Stomach (tissue), 9 donors: ENCODE data around the gene IRAG1. TPM values are rescaled to one million over a fixed set of nuclear protein-coding genes. Genes with fewer than 3 reads are reported as not detected.

Source experiments
- DNase-seq, 2 donors: peaks; one replicate each; pipeline versions ENCODE4 v3.0.0 to v3.0.0-alpha.2; 2013 to 2019
- H3K27ac ChIP-seq, 5 donors: fragments of 200-600 bp in 4 of 5; sonication (generic) in 4 of 5; one replicate each; pipeline ENCODE4 v1.5.1; 2013 to 2019; ENCODE audit warnings: mild to moderate bottlenecking in 1 of 5, moderate library complexity in 1 of 5
- H3K27me3 ChIP-seq, 3 donors: fragments of 200-600 bp; sonication (generic); one replicate each; pipeline ENCODE4 v1.5.1; 2017 to 2019; ENCODE audit warnings: mixed run types in 1 of 3
- H3K36me3 ChIP-seq, 4 donors: fragments of 200-600 bp; sonication (generic); 1 replicate in 3 of 4; 2 replicates in 1 of 4; pipeline ENCODE4 v1.5.1; 2016 to 2019
- H3K4me1 ChIP-seq, 4 donors: fragments of 200-600 bp; sonication (generic); one replicate each; pipeline ENCODE4 v1.5.1; 2016 to 2019
- H3K4me3 ChIP-seq, 4 donors: fragments of 200-600 bp; sonication (generic) in 3 of 4; one replicate each; pipeline ENCODE4 v1.5.1; 2016 to 2019; ENCODE audit warnings: mild to moderate bottlenecking in 1 of 4
- H3K9me3 ChIP-seq, 4 donors: fragments of 200-600 bp; sonication (generic); one replicate each; pipeline ENCODE4 v1.5.1; 2016 to 2019
- CTCF ChIP-seq, 7 experiments: fragments of 450-650 bp in 4 of 7; fragments of 200-600 bp in 3 of 7; sonication (generic) in 3 of 7; IDR thresholded peaks; one replicate each; pipeline ENCODE4 v1.5.1; 2016 to 2019; ENCODE audit warnings: antibody characterized with exemption in 7 of 7, control low read depth in 2 of 7, mild to moderate bottlenecking in 1 of 7
- EP300 ChIP-seq: sonication (generic); formaldehyde crosslinking; IDR thresholded peaks from one replicate; pipeline ENCODE4 v1.6.1; 2017; ENCODE audit warnings: antibody characterized with exemption
- POLR2A ChIP-seq, 4 donors: fragments of 450-650 bp; IDR thresholded peaks; one replicate each; pipeline ENCODE4 v1.6.1; 2016; ENCODE audit warnings: antibody characterized with exemption in 4 of 4, control low read depth in 2 of 4, mild to moderate bottlenecking in 1 of 4, moderate library complexity in 1 of 4
- POLR2AphosphoS5 ChIP-seq, 3 donors: sonication (generic); formaldehyde crosslinking; IDR thresholded peaks; one replicate each; pipeline ENCODE4 v1.6.1; 2016; ENCODE audit warnings: antibody characterized with exemption in 3 of 3
- WGBS, 5 donors: extraction: QIAGEN DNeasy Blood & Tissue Kit in 3 of 5; methylation state at CpG; one replicate each; pipeline versions ENCODE4 v1.1.5 to v1.1.7; 2013 to 2018; 5-methylcytosine and 5-hydroxymethylcytosine counted together
- intact Hi-C: fragments of 100-400 bp; cut with DNase I; formaldehyde crosslinking; loops from one replicate; pipeline ENCODE4 v1.15.1; 2023; ENCODE audit warnings: low total_unique reads
- polyA plus RNA-seq, 3 donors: library from polyadenylated mRNA; stranded (reverse); fragments of 200-250 nt; gene quantifications; one replicate each; pipeline ENCODE4 v1.2.3, GENCODE V29; 2013
- total RNA-seq, 5 donors: library from RNA; depleted of rRNA; stranded (reverse); fragments of >200 nt; gene quantifications; one replicate each; pipeline versions ENCODE4 v1.1.0 to v1.2.3, GENCODE V29; 2014 to 2016
- donor health status: healthy with polysubstance abuse.
- donor health status: Bipolar disorder and iron deficiency.
- donor health status: healthy.

IRAG1 gene
- total and polyA plus RNA-seq, 8 donors, result 12.7 to 60.7 (median 26.4) TPM

- Histone ChIP-seq H3K27ac (peak overlapping the region; percentile 17 to 86 (median 81)), H3K9me3 (no peaks in the 10 kb centered on the region), H3K4me3 (no peak overlapping the region), H3K27me3 (no peaks in the 10 kb centered on the region), H3K36me3 (no peaks in the 10 kb centered on the region), H3K4me1 (peaks cover 38 to 97% (median 73%) of the 10 kb centered on the region in 4 donors)
- WGBS, 5 donors, result 56 to 67% (median 65%) methylated on average over 4 of the region's 4 CpGs
- DNase-seq, result peak in 1 of 2 donors; percentile 83
- intact Hi-C loops, result loop anchor here (5.0 kb wide), 1 partner anchor 247 kb away; no protein-coding TSS in a partner anchor
- TF ChIP-seq POLR2A (IDR thresholded peaks at IDR 0.05) (no peak), EP300 (no peak), CTCF (IDR thresholded peaks at IDR 0.05) (peak in 5 of 7 experiments; percentile 30 to 61 (median 49)), POLR2AphosphoS5 (IDR thresholded peaks at IDR 0.05) (peak in 1 of 3 donors; percentile 25)
Observed at GRCh38 chr11:10653946-10654810, 39.4 kb downstream of the IRAG1 start.

- no peak for DNase-seq
- Histone ChIP-seq H3K4me3 (no peak overlapping the region), H3K4me1 (peaks cover 28 to 94% (median 68%) of the 10 kb centered on the region in 4 donors), H3K36me3 (peaks cover 0 to 4% (median 0%) of the 10 kb centered on the region in 4 donors), H3K9me3 (no peaks in the 10 kb centered on the region), H3K27ac (peak overlapping the region in 4 of 5 donors; percentile 71 to 86 (median 82)), H3K27me3 (no peaks in the 10 kb centered on the region)
- intact Hi-C loops, result loop anchor here (5.0 kb wide), 1 partner anchor 246 kb away; no protein-coding TSS in a partner anchor
- no peak for TF ChIP-seq POLR2AphosphoS5 (IDR thresholded peaks at IDR 0.05)
- no peak for TF ChIP-seq EP300
- no peak for TF ChIP-seq POLR2A (IDR thresholded peaks at IDR 0.05)
- no peak for TF ChIP-seq CTCF (IDR thresholded peaks at IDR 0.05)
- WGBS, 5 donors, result 69 to 87% (median 80%) methylated on average over 2 of the region's 2 CpGs
Observed at GRCh38 chr11:10653261-10653660, 40.3 kb downstream of the IRAG1 start.

GRCh38 chr11:10651656-10652361 lies 41.7 kb downstream of the IRAG1 start:
- intact Hi-C loops, result loop anchor here (5.0 kb wide), 1 partner anchor 245 kb away; no protein-coding TSS in a partner anchor
- WGBS, 5 donors, result 58 to 72% (median 69%) methylated on average over 8 to 15 of the region's 15 CpGs
- Histone ChIP-seq H3K27ac (peak overlapping the region; percentile 52 to 86 (median 81)), H3K4me3 (no peak overlapping the region), H3K36me3 (peaks cover 0 to 8% (median 0%) of the 10 kb centered on the region in 4 donors), H3K4me1 (peaks cover 21 to 90% (median 55%) of the 10 kb centered on the region in 4 donors), H3K9me3 (no peaks in the 10 kb centered on the region), H3K27me3 (no peaks in the 10 kb centered on the region)
- peak in 1 of 3 donors; percentile 16 for TF ChIP-seq POLR2AphosphoS5 (IDR thresholded peaks at IDR 0.05)
- TF ChIP-seq CTCF (IDR thresholded peaks at IDR 0.05), result no peak
- no peak for TF ChIP-seq POLR2A (IDR thresholded peaks at IDR 0.05)
- TF ChIP-seq EP300, result no peak
- no peak for DNase-seq

- Histone ChIP-seq H3K4me3 (no peak overlapping the region), H3K27ac (peak overlapping the region in 3 of 5 donors; percentile 27 to 83 (median 81)), H3K9me3 (no peaks in the 10 kb centered on the region), H3K27me3 (no peaks in the 10 kb centered on the region), H3K4me1 (peaks cover 18 to 89% (median 51%) of the 10 kb centered on the region in 4 donors), H3K36me3 (peaks cover 0 to 8% (median 0%) of the 10 kb centered on the region in 4 donors)
- 32 to 72% (median 50%) methylated on average over 2 of the region's 2 CpGs for WGBS, 5 donors
- DNase-seq, result peak in 1 of 2 donors; percentile 58
- intact Hi-C loops, result loop anchor here (5.0 kb wide), 1 partner anchor 243 kb away; no protein-coding TSS in a partner anchor
- no peak for TF ChIP-seq CTCF (IDR thresholded peaks at IDR 0.05)
- TF ChIP-seq POLR2A (IDR thresholded peaks at IDR 0.05), result no peak
- TF ChIP-seq POLR2AphosphoS5 (IDR thresholded peaks at IDR 0.05), result no peak
- no peak for TF ChIP-seq EP300
Observed at GRCh38 chr11:10650630-10651029, 42.9 kb downstream of the IRAG1 start.
